Activated CD4-positive, alpha-beta T cell treated with anti-CD3 and anti-CD28 coated beads, Interleukin-2, amount 50 U/mL, for 48 hours (primary cell): Measurements from ENCODE around the gene TRMT2B.
"Not testable (repeated sequence)": the region's sequence is repeated elsewhere in the genome, so short reads cannot be mapped to it uniquely, and the experiment has no call there.

ENCODE experiments used
- DNase-seq, 2 experiments: peaks; one replicate each; pipeline ENCODE4 v3.0.0-alpha.2; 2020

Gene TRMT2B

GRCh38 chrX:100999451-100999850, 52.5 kb downstream of the TRMT2B start:
- DNase-seq = no peak

DNA sequence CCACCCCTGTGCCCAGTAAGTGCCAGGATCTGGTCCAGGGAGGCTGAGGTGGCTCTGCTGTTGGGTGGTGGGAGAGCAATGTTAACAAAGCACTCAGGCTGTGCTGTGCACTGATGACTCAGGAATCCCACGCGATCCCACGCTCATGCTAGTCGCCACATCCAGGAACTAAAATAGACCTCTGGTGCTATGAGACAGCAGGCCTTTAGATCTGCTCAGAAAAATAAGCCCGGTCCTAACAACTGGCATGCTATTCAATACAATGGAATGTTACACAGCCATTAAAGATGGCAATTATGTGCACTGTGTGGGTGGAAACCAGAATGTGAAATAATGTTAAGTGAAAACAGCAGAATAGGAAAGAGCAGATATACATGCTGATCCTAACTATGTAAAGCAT, 56.4 kb downstream of the TRMT2B start:
- DNase-seq = peak; percentile 26 to 44

DNA sequence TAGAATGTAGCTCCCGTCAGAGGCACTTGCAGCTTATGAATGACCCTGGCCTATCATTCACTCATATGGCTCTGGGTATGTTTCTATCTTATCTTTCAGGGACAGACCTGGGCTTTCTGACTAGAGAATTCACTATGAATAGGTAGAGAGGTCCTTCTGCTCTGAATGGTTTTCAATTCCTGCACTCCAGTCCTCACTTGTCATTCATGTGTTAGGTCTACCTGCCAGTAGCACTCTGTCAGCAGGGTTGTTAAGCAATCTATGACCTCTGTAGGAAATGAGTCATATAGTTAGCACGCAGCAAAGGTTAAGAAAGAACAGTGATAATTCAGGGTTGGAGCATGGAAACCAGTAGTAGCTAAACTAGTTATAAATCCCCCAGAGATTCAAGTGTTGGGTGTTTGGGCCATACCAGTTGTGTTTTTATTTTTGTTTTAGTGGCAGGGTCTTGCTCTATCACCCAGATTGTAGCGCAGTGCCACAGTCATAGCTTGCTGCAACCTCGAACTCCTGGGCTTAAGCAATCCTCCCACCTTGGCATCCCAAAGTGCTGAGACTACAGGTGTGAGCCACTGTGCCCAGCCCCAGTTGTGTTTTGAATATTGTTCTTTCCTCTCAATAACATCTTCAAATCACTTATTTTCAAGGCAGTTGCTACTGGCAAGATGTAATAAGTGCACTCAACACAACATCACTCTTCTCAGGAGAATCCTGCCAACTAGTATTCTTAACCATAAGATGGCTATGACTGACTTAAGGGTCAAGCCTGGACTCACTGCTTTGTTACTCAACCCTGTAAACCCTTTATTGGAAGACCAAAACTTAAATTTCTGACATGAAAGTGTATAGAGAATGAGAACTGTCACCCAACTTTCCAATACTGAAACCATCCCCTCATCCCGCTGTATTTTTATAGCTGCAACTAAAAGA, 57.3 kb downstream of the TRMT2B start:
- DNase-seq = peak; percentile 1 to 6

DNA sequence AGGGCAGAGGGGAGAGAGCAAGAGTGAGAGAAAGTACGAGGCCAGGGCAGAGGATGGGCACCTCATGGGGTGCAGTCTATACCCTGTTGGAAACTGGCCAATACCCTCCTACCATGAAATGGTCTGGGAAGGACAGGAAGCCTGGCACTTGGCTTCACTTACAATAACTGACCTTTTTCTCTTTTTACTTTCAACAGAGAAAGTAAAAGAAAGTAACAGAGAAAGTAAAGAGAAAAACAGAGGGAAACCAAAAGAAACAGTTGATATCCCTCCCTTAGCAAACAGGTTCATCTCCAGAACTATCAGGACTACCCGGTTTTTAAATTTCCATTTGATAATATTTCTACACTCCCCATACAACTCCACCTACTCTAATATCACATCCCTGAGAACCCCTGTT, 61.8 kb downstream of the TRMT2B start:
- DNase-seq = no peak

DNA sequence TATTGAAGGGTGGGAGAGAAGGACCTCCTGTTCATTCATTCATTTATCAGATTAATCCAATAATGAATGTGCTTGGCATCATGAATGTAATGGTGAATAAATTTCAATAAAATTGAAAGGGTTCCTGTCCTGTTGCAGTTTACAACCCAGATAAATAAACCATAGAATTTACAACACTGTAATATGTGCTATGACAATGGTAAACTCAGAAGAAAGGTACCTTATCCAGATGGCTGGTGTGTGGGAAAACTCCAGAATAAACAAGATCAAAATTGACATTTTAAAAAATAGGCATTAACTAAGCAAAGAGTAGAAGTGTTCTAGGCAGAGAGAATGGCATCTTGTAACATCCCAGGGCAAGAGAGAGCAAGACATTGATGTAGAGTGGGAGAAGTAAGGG, 67.1 kb downstream of the TRMT2B start:
- no peak for DNase-seq

DNA sequence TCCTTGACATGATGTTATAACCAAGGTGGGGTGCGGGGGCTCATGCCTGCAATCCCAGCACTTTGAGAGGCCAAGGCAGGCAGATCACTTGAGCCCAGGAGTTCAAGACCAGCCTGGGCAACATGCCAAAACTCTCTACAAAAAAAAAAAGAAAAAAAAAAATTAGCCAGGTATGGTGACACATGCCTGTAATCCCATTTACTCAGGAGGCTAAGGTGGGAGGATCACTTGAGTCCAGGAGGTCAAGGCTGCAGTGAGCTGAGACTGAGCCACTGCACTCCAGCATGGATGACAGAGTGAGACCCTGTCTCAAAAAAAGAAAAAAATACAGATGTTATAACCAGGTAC, 70.4 kb downstream of the TRMT2B start:
- DNase-seq = not testable (repeated sequence)

- DNase-seq = no peak
Observed at GRCh38 chrX:100980608-100981497, 71.1 kb downstream of the TRMT2B start.

DNA sequence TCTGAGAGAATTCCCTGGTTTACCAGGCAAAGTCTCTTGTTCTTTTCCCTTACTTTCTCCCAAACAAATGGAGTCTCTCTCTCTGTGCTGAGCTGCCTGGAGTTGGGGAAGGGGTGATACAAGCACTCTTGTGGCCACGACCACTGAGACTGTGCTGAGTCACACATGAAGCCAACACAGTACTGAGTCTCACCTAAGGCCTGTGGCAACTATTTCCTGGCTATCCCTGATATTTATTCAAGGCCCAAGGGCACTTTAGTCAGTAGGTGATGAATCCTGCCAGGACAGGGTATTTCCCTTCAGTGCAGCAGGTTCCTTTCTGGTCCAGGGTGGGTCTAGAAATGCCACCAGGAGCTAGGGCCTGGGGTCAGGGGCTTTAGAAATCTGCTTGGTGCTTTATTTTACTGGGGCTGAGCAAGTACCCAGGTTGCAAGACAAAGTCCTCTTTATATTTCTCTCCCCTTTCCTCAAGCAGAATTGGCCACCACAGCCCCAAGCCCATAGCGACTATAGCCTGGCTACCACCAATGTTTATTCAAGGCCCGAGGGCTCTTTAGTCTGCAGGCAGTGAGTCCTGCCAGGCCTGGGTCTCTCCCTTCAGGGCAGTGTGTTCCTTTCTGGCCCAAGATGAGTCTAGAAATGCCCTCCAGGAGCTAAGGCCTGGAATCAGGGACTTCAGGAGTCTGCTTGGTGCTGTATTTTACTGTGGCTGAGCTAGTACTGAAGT, 71.9 kb downstream of the TRMT2B start:
- no peak for DNase-seq

DNA sequence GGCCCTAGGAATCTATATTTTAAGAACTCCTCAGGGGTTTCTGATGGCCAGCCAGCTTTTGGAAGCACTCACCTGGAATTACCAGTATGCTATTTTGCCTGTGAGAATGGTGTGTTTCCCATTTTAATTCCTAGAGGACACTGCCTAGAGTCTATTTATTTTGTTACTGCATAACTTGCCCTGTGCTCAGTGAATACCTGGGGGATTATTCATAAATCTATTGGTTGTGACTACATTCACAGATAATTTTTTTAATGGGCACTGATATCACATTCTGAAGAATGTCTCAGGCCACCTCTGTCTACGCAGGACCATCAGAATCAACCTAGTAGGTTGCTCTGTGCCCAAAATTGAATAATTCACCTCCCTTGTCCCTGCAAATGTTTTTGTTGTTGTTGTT, 75.7 kb downstream of the TRMT2B start:
- DNase-seq = no peak

- DNase-seq = no peak
Observed at GRCh38 chrX:100975212-100975611, 76.7 kb downstream of the TRMT2B start.

- no peak for DNase-seq
Observed at GRCh38 chrX:100973411-100973810, 78.5 kb downstream of the TRMT2B start.

DNA sequence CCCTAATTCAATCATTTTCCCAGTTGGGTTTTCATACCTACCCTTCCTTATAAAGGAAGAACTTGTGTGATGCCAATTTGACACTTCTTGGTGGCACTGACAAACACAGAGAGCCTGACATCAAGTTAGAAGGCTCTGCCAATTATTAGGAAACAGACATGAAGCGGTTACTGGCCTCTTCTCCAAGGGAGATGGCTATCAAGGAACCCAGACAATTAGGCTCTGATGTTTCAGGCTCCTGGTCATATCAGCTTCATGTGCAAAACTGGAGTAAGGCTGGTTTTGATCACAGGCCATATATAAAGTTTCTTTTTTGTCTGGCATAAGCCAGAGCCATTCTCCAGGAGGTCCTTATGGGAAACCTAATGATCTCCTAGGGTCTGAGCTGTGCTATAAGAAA, 82.0 kb downstream of the TRMT2B start:
- DNase-seq = no peak

DNA sequence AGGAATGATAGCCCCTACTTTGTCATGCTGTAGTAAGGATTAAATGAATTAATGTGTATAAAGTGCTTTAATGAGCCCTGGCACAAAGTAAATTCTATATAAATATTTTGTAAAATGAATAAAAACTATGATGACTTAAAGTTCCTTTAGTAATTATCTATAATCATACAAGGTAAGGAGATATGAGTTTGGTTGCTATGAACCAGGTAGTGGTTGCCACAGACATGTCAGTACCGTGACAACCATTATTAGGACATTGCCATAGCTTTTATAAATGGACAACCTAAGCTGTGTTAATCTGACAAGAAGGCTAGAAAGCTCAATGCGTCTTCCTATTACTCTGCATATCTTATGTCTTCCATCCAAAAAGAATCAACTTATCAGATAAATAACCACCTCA, 82.5 kb downstream of the TRMT2B start, which contains the start of gene ARL13A:
TSS of gene ARL13A (plus strand) at position 301 of the 400 bp plus-strand sequence. CDS start 3,982 bp downstream, outside the sequence.
- DNase-seq = no peak

GRCh38 chrX:100964362-100964761, 87.5 kb downstream of the TRMT2B start:
- DNase-seq = no peak

DNA sequence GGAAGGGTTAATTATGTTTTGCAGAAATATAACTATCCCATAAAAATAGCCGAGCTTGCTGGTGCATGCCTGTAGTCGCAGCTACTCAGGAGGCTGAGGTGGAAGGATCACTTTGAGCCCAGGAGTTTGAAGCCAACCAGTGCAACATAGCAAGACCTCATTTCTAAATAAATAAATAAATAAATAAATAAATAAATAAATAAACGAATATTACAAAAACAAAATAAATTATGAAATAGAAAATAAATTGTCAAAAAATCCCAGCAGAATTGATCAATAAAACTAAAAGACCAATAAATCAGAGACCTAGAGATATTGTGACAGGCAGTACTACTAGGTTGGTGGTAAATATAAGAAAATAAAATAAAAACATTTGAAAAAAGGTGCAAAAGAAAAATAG, 89.1 kb downstream of the TRMT2B start:
- DNase-seq = no peak
